Measurements from ENCODE around the gene CAND1.

Gene CAND1

DNA sequence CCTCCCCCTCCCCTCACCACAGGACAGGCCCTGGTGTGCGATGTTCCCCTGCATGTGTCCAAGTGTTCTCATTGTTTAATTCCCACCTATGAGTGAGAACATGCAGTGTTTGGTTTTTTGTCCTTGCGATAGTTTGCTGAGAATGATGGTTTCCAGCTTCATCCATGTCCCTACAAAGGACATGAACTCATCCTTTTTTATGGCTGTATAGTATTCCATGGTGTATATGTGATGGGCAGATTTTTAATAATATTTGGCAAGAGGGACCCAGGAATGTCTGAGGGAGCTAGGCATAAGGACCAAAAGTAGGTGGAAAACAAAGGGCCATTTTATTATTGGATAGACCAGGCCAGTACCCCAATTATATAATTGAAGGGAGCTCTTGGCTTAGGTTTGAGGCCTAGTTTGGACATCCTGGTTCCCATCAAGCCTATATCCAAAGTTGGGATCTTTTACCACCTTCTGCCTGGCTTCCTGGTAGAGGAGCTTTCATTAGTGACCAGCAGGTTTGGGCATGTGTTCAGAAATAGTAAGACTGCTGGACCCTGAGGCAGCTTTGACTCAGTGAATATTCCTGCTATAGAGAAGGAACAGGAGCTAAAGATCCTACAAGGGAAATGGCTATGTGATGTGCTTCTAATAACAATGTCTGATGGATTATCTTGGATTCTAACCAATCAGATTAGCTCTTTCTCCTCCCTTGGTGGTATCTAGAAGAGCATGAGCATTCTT lies 76.0 kb downstream of the CAND1 start:
- H3K36me3 ChIP-seq (ENCODE audit: insufficient read depth, low read length), result no peaks in the 10 kb centered on the region
- H3K4me3 ChIP-seq (ENCODE audit: low read depth in 1 of 2, low read length in 2 of 2), result no peak overlapping the region
- no peaks in the 10 kb centered on the region for H3K27me3 ChIP-seq (ENCODE audit: control insufficient read depth in 1 of 2, insufficient read depth in 2 of 2, low read length in 2 of 2)
- no peak overlapping the region for H3K9ac ChIP-seq (ENCODE audit: low read length)
- H3K27ac ChIP-seq (ENCODE audit: low read depth, low read length), result no peak overlapping the region
- H3K9me3 ChIP-seq (ENCODE audit: low read length), result no peaks in the 10 kb centered on the region
- H3K4me1 ChIP-seq (ENCODE audit: insufficient read depth, low read length), result no peaks in the 10 kb centered on the region

GRCh38 chr12:67348683-67349082 lies 79.5 kb downstream of the CAND1 start:
- H3K9ac ChIP-seq (ENCODE audit: low read length), result no peak overlapping the region
- H3K27me3 ChIP-seq (ENCODE audit: control insufficient read depth in 1 of 2, insufficient read depth in 2 of 2, low read length in 2 of 2), result no peaks in the 10 kb centered on the region
- H3K27ac ChIP-seq (ENCODE audit: low read depth, low read length), result no peak overlapping the region
- H3K4me1 ChIP-seq (ENCODE audit: insufficient read depth, low read length), result no peaks in the 10 kb centered on the region
- H3K4me3 ChIP-seq (ENCODE audit: low read depth in 1 of 2, low read length in 2 of 2), result no peak overlapping the region
- no peaks in the 10 kb centered on the region for H3K36me3 ChIP-seq (ENCODE audit: insufficient read depth, low read length)
- no peaks in the 10 kb centered on the region for H3K9me3 ChIP-seq (ENCODE audit: low read length)

DNA sequence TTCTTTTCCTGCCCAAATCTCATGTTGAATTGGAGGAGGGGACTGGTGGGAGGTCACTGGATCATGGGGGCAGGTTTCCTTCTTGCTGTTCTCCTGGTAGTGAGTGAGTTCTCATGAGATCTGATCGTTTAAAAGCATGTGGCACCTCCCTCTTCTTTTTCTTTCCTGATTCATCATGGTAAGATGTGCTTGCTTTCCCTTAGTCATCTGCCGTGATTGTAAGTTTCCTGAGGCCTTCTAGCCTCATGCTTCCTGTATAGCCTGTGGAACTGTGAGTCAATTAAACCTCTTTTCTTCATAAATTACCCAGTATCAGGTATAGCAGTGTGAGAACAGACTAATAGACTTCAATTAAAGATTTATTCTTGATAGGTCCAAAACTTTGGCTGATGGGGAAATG lies 83.5 kb downstream of the CAND1 start:
- Histone ChIP-seq H3K27me3 (ENCODE audit: control insufficient read depth in 1 of 2, insufficient read depth in 2 of 2, low read length in 2 of 2) (no peaks in the 10 kb centered on the region), H3K9me3 (ENCODE audit: low read length) (no peaks in the 10 kb centered on the region), H3K4me3 (ENCODE audit: low read depth in 1 of 2, low read length in 2 of 2) (no peak overlapping the region), H3K9ac (ENCODE audit: low read length) (no peak overlapping the region), H3K4me1 (ENCODE audit: insufficient read depth, low read length) (peaks cover 10% of the 10 kb centered on the region), H3K36me3 (ENCODE audit: insufficient read depth, low read length) (no peaks in the 10 kb centered on the region), H3K27ac (ENCODE audit: low read depth, low read length) (no peak overlapping the region)

GRCh38 chr12:67354322-67354721 lies 85.2 kb downstream of the CAND1 start:
- no peak overlapping the region for H3K4me3 ChIP-seq (ENCODE audit: low read depth in 1 of 2, low read length in 2 of 2)
- H3K36me3 ChIP-seq (ENCODE audit: insufficient read depth, low read length), result no peaks in the 10 kb centered on the region
- H3K27me3 ChIP-seq (ENCODE audit: control insufficient read depth in 1 of 2, insufficient read depth in 2 of 2, low read length in 2 of 2), result no peaks in the 10 kb centered on the region
- H3K9ac ChIP-seq (ENCODE audit: low read length), result no peak overlapping the region
- H3K4me1 ChIP-seq (ENCODE audit: insufficient read depth, low read length), result peaks cover 18% of the 10 kb centered on the region
- H3K9me3 ChIP-seq (ENCODE audit: low read length), result no peaks in the 10 kb centered on the region
- H3K27ac ChIP-seq (ENCODE audit: low read depth, low read length), result no peak overlapping the region

DNA sequence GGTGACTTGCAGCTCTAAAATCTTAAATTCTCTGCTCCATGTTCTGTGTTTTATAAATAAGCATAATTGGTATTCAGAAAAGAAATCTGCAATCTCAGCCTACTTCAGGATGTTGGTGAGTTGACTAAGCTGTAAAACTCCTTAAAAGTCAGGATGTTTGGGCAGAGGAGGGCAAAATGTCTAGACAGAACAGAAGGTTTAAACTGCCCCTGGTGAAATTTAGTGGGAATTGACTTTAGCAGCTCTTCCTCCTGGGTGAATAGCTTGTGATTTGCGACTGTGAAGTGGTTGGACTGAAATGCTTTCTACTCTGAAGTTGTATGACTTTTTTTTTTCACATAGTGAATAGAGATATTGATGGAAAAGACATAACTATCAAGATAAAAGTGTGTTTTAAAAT lies 85.8 kb downstream of the CAND1 start:
- Histone ChIP-seq H3K27me3 (ENCODE audit: control insufficient read depth in 1 of 2, insufficient read depth in 2 of 2, low read length in 2 of 2) (no peaks in the 10 kb centered on the region), H3K27ac (ENCODE audit: low read depth, low read length) (no peak overlapping the region), H3K4me1 (ENCODE audit: insufficient read depth, low read length) (peaks cover 18% of the 10 kb centered on the region), H3K9me3 (ENCODE audit: low read length) (no peaks in the 10 kb centered on the region), H3K4me3 (ENCODE audit: low read depth in 1 of 2, low read length in 2 of 2) (no peak overlapping the region), H3K36me3 (ENCODE audit: insufficient read depth, low read length) (no peaks in the 10 kb centered on the region), H3K9ac (ENCODE audit: low read length) (no peak overlapping the region)

DNA sequence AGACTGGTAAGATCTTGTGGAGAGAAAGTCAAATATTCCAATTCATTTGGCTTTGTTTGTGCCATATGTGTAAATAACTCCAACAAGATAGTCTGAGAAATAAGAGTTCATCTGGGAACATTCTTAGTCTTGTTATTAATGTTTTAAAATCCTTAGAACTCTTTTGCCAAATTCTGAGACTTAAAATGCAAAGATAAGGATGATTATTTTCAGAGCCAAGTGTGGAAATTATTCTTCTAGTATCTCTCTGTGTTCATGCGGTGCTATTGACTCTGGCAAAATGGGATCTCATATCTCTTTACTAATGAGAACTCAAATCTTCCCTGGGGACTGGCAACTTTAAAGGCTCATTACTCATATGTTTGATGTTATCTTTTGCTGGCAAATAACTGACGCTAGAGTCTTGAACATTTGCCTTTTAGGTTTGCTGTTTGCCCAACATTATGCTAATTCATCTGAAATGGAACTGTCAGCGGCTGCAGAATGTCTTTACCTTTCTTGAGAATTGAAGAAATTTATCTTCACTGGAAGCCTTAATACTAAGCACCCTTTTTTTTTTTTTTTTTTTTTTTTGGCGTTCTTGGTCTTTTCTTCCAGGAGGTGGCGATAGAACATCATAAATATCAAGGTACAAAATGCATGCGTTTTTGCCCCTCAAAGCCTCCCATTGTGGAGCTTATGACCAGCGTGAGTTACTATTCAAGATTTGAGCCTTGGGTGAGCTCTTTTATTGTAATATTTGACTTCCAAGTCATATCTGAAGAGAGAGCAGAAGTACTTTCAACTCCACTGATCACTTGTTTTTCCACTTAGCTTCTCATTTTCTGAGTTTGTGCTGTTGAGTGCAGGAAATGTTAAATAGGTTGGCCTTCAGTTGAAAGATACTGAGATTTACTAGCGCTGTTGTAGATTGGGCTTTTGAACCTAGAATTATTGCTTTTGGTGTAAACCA lies 86.5 kb downstream of the CAND1 start:
- Histone ChIP-seq H3K4me3 (ENCODE audit: low read depth in 1 of 2, low read length in 2 of 2) (no peak overlapping the region), H3K27me3 (ENCODE audit: control insufficient read depth in 1 of 2, insufficient read depth in 2 of 2, low read length in 2 of 2) (no peaks in the 10 kb centered on the region), H3K9ac (ENCODE audit: low read length) (no peak overlapping the region), H3K27ac (ENCODE audit: low read depth, low read length) (no peak overlapping the region), H3K36me3 (ENCODE audit: insufficient read depth, low read length) (no peaks in the 10 kb centered on the region), H3K4me1 (ENCODE audit: insufficient read depth, low read length) (peaks cover 18% of the 10 kb centered on the region), H3K9me3 (ENCODE audit: low read length) (no peaks in the 10 kb centered on the region)

GRCh38 chr12:67356380-67356774 lies 87.2 kb downstream of the CAND1 start:
- no peak overlapping the region for H3K27ac ChIP-seq (ENCODE audit: low read depth, low read length)
- H3K36me3 ChIP-seq (ENCODE audit: insufficient read depth, low read length), result no peaks in the 10 kb centered on the region
- H3K27me3 ChIP-seq (ENCODE audit: control insufficient read depth in 1 of 2, insufficient read depth in 2 of 2, low read length in 2 of 2), result no peaks in the 10 kb centered on the region
- no peak overlapping the region for H3K4me3 ChIP-seq (ENCODE audit: low read depth in 1 of 2, low read length in 2 of 2)
- H3K9ac ChIP-seq (ENCODE audit: low read length), result no peak overlapping the region
- H3K4me1 ChIP-seq (ENCODE audit: insufficient read depth, low read length), result peaks cover 18% of the 10 kb centered on the region
- no peaks in the 10 kb centered on the region for H3K9me3 ChIP-seq (ENCODE audit: low read length)

DNA sequence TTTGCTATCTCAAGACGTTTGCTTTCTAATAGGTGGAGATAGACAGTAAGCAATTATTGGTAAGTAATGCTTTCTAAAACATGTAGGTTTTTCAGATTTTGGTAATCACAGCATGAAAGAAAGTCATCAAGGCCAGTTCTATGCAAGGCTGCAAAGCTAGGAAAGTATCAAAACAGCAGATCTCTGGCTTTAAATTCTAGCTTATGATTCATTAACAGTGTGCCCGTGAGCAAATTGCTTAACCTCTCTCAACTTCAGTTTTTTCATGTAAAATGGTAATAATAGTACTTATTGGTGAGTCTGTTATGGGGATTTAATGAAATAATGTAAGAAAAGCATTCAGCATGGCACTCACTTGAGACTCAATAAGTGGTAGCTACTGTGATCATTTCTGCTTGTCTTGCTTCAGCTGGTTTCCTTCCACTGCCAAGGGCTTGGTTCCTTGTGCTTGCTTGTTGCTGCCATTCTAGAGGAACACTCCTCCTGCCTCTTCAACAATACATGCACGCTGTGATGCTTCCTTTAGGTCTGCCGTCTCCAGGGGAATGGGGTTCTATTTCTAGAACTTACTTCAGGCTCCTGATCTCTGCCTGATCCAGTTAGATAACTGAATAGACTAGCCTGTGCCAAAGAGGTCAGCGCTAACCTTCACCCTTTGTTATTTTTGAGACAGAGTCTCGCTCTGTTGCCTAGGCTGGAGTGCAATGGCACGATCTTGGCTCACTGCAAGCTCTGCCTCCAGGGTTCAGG lies 88.4 kb downstream of the CAND1 start:
- Histone ChIP-seq H3K4me1 (ENCODE audit: insufficient read depth, low read length) (peaks cover 18% of the 10 kb centered on the region), H3K9me3 (ENCODE audit: low read length) (no peaks in the 10 kb centered on the region), H3K4me3 (ENCODE audit: low read depth in 1 of 2, low read length in 2 of 2) (no peak overlapping the region), H3K27ac (ENCODE audit: low read depth, low read length) (no peak overlapping the region), H3K36me3 (ENCODE audit: insufficient read depth, low read length) (no peaks in the 10 kb centered on the region), H3K27me3 (ENCODE audit: control insufficient read depth in 1 of 2, insufficient read depth in 2 of 2, low read length in 2 of 2) (no peaks in the 10 kb centered on the region), H3K9ac (ENCODE audit: low read length) (no peak overlapping the region)

GRCh38 chr12:67358781-67359338 lies 89.7 kb downstream of the CAND1 start:
- Histone ChIP-seq H3K9me3 (ENCODE audit: low read length) (no peaks in the 10 kb centered on the region), H3K9ac (ENCODE audit: low read length) (no peak overlapping the region), H3K27me3 (ENCODE audit: control insufficient read depth in 1 of 2, insufficient read depth in 2 of 2, low read length in 2 of 2) (no peaks in the 10 kb centered on the region), H3K4me3 (ENCODE audit: low read depth in 1 of 2, low read length in 2 of 2) (no peak overlapping the region), H3K4me1 (ENCODE audit: insufficient read depth, low read length) (peaks cover 18% of the 10 kb centered on the region), H3K27ac (ENCODE audit: low read depth, low read length) (no peak overlapping the region), H3K36me3 (ENCODE audit: insufficient read depth, low read length) (no peaks in the 10 kb centered on the region)

DNA sequence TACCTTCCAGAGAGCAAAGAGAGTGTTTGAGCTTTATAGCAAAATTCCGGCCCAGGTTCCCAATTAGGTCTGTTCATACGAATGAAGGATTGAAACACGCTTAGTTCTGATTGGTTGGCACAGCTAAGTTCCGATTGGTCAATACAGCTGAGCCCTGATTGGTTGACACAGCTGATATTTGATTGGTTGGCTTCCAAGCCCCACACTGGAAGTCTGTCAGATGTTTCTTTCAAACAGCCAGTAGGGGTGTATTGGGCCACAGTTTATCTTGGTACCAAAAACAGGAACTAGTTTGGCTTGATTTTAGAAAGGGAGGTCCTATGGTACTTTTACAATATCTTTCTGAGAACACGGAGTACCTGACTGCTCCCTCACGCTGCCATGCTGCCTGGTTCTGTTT lies 93.4 kb downstream of the CAND1 start:
- H3K9ac ChIP-seq (ENCODE audit: low read length), result no peak overlapping the region
- H3K36me3 ChIP-seq (ENCODE audit: insufficient read depth, low read length), result no peaks in the 10 kb centered on the region
- peaks cover 8% of the 10 kb centered on the region for H3K4me1 ChIP-seq (ENCODE audit: insufficient read depth, low read length)
- H3K9me3 ChIP-seq (ENCODE audit: low read length), result no peaks in the 10 kb centered on the region
- H3K27me3 ChIP-seq (ENCODE audit: control insufficient read depth in 1 of 2, insufficient read depth in 2 of 2, low read length in 2 of 2), result no peaks in the 10 kb centered on the region
- H3K27ac ChIP-seq (ENCODE audit: low read depth, low read length), result no peak overlapping the region
- H3K4me3 ChIP-seq (ENCODE audit: low read depth in 1 of 2, low read length in 2 of 2), result no peak overlapping the region

GRCh38 chr12:67364228-67364627 lies 95.1 kb downstream of the CAND1 start:
- no peak overlapping the region for H3K27ac ChIP-seq (ENCODE audit: low read depth, low read length)
- H3K9ac ChIP-seq (ENCODE audit: low read length), result no peak overlapping the region
- H3K4me1 ChIP-seq (ENCODE audit: insufficient read depth, low read length), result peaks cover under 1% of the 10 kb centered on the region
- no peaks in the 10 kb centered on the region for H3K27me3 ChIP-seq (ENCODE audit: control insufficient read depth in 1 of 2, insufficient read depth in 2 of 2, low read length in 2 of 2)
- no peaks in the 10 kb centered on the region for H3K9me3 ChIP-seq (ENCODE audit: low read length)
- no peaks in the 10 kb centered on the region for H3K36me3 ChIP-seq (ENCODE audit: insufficient read depth, low read length)
- H3K4me3 ChIP-seq (ENCODE audit: low read depth in 1 of 2, low read length in 2 of 2), result no peak overlapping the region
